Tracheal epithelial cell (primary cell): ENCODE measurements around the gene RECQL5. TPM values are rescaled to one million over a fixed set of nuclear protein-coding genes. Genes with fewer than 3 reads are reported as not detected.

Experiments used
- total RNA-seq: library from RNA; depleted of rRNA; stranded (reverse); fragments of >200 nt; gene quantifications from 2 replicates; pipeline ENCODE4 v1.2.1, GENCODE V29; 2014

Gene RECQL5
- 15.4 and 17.5 TPM in 2 replicates for total RNA-seq

DNA sequence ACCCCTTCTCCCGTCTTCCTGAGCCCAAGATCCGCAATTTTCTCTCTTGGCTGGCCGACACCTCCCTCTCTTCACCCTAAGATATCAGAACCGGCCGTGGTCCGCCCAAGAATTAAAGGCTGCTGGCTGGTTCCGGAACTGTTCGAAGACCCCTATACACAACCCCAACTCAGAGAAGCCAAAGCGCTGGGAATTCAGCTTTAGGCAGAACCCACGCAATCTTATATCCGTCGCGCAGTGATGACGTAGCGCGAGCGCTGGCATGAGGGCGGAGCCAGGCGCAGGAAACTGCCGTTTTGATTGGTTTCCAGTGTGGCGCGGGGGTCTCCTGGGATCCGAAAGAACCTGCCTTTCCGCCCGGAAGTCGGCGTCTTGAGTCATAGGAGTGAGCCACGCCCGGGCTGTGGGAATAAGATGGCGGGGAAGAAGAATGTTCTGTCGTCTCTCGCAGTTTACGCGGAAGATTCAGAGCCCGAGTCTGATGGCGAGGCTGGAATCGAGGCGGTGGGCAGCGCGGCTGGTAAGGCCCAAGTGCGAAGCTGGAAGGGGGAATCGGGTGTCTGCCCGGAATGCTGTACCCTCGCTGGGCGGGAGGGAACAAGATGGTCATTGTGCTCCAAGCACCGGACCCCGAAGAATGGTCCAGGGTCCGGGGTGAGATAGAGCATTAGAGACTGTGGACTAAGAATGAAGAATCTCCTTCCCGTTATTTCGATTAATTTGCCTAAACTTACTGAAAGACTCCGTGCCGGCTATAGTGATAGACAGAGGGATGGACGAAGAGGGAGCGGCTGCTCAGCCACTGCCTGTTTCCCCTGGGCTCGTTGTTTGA, at the start of gene RECQL5, which contains the start of gene SAP30BP:
Gene RECQL5 (minus strand): TSS at position 196 of the 832 bp plus-strand sequence. CDS start 597 bp downstream, outside the sequence.
Gene SAP30BP (plus strand): TSS at position 380 of the 832 bp plus-strand sequence. CDS start 35 bp downstream, at position 415.

DNA sequence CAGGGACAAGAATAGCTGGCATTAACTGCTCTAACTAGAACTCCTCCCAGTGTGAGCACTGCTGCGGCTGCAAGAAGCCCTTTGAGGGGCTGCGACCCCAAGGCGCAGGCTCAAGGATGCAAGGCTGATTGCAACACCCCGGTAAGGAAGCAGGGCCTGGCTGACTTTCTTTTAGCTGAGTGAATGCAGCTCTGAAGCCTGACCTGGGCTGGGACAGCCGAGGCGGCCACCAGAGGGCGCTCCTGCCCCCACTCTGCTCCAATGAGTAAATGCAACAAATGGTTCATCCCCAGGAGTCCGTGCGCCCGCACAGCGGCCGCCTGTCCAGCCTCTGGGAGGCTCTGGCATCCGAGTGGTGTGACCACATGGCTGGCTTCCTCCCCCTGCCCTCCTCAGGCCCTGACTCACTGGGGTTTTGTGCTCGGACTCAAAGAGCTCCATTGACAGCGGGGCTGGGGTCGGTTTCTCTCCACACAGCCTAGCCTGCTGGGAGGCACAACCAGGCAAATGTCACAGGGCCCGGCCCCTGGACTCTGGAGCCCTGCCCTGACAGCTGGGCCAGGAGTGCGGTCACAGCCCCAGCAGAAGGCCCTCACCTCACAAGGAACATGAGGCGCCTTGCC, 34.0 kb downstream of the RECQL5 start, which contains the start of gene SMIM5:
Gene SMIM5 (plus strand): TSS at position 572 of the 623 bp plus-strand sequence. CDS start 6,768 bp downstream, outside the sequence.

GRCh38 chr17:75587675-75588595, 79.0 kb downstream of the RECQL5 start, which contains the start of gene MYO15B:
Gene MYO15B (plus strand): TSS chr17:75587800. CDS start chr17:75588058, 258 bp downstream.

Other genes starting within 250 kb of the RECQL5 start
- gene TMEM94, start 210.5 kb downstream of the RECQL5 start, total RNA-seq, result 22.2 and 29.0 TPM in 2 replicates
- 2.3 and 3.9 TPM in 2 replicates for gene CASKIN2, start 151.6 kb downstream of the RECQL5 start, total RNA-seq
- gene TSEN54, start 150.6 kb downstream of the RECQL5 start, total RNA-seq, result 20.2 and 50.1 TPM in 2 replicates
- 50.6 and 58.0 TPM in 2 replicates for gene LLGL2, start 141.5 kb downstream of the RECQL5 start, total RNA-seq
- gene MYO15B, start 79.4 kb downstream of the RECQL5 start, total RNA-seq, result 4.5 and 6.3 TPM in 2 replicates
- gene SMIM5, start 33.7 kb downstream of the RECQL5 start, total RNA-seq, result 0.96 and 2.1 TPM in 2 replicates
- gene SAP30BP, start 184 bp upstream of the RECQL5 start, total RNA-seq, result 46.3 and 67.2 TPM in 2 replicates
- gene ITGB4, start 54.3 kb upstream of the RECQL5 start, total RNA-seq, result 367 and 716 TPM in 2 replicates
- gene GALK1, start 98.0 kb upstream of the RECQL5 start, total RNA-seq, result 26.0 and 43.9 TPM in 2 replicates
- 7.5 and 8.3 TPM in 2 replicates for gene UNK, start 117.7 kb upstream of the RECQL5 start, total RNA-seq
- gene UNC13D, start 177.2 kb upstream of the RECQL5 start, total RNA-seq, result 6.2 and 7.7 TPM in 2 replicates
- 18.3 and 24.9 TPM in 2 replicates for gene WBP2, start 188.2 kb upstream of the RECQL5 start, total RNA-seq
- gene TRIM47, start 211.4 kb upstream of the RECQL5 start, total RNA-seq, result 16.2 and 46.3 TPM in 2 replicates
- gene TRIM65, start 229.8 kb upstream of the RECQL5 start, total RNA-seq, result 24.1 and 30.1 TPM in 2 replicates
- gene MRPL38, start 237.7 kb upstream of the RECQL5 start, total RNA-seq, result 29.9 and 39.6 TPM in 2 replicates